H9 (cell line): Measurements from ENCODE around the gene OLA1. TPM values are rescaled to one million over a fixed set of nuclear protein-coding genes. Genes with fewer than 3 reads are reported as not detected.

ENCODE experiments used
- DNase-seq: peaks from one replicate; pipeline ENCODE4 v3.0.0-alpha.2; 2017
- H2AFZ ChIP-seq: one replicate; pipeline ENCODE4 v1.6.1; 2013; ENCODE audit warnings: mild to moderate bottlenecking, low read length, control low read depth, moderate library complexity
- H2AK5ac ChIP-seq: 2 replicates; pipeline ENCODE4 v1.6.1; 2013; ENCODE audit warnings: low read length, control low read depth, mixed read lengths; ENCODE audit not compliant: insufficient read length
- H2BK120ac ChIP-seq: one replicate; pipeline ENCODE4 v1.6.1; 2013; ENCODE audit warnings: low read depth, mild to moderate bottlenecking, low read length, control low read depth, inconsistent platforms; ENCODE audit not compliant: poor library complexity, severe bottlenecking
- H2BK12ac ChIP-seq: 2 replicates; pipeline ENCODE4 v1.6.1; 2013; ENCODE audit warnings: low read length, control low read depth, mixed read lengths, low read depth; ENCODE audit not compliant: insufficient read length
- H2BK15ac ChIP-seq: 2 replicates; pipeline ENCODE4 v1.6.1; 2013; ENCODE audit warnings: low read depth, low read length, control low read depth
- H2BK20ac ChIP-seq: one replicate; pipeline ENCODE4 v1.6.1; 2013; ENCODE audit warnings: low read depth, mild to moderate bottlenecking, low read length, control low read depth, inconsistent platforms; ENCODE audit not compliant: poor library complexity, severe bottlenecking
- H2BK5ac ChIP-seq: 2 replicates; pipeline ENCODE4 v1.6.1; 2013; ENCODE audit warnings: low read length, control low read depth, mixed read lengths; ENCODE audit not compliant: insufficient read length
- H3K14ac ChIP-seq: 2 replicates; pipeline ENCODE4 v1.6.1; 2013; ENCODE audit warnings: low read length, control low read depth; ENCODE audit not compliant: insufficient read depth
- H3K18ac ChIP-seq: 2 replicates; pipeline ENCODE4 v1.6.1; 2013; ENCODE audit warnings: low read depth, mild to moderate bottlenecking, mixed read lengths, low read length, control low read depth; ENCODE audit not compliant: insufficient read length
- H3K23ac ChIP-seq: 2 replicates; pipeline ENCODE4 v1.6.1; 2013; ENCODE audit warnings: low read length, control low read depth, mixed read lengths, low read depth; ENCODE audit not compliant: insufficient read length
- H3K23me2 ChIP-seq: 2 replicates; pipeline ENCODE4 v1.6.1; 2013; ENCODE audit warnings: low read depth, mild to moderate bottlenecking, mixed read lengths, low read length, control low read depth; ENCODE audit not compliant: insufficient read length, poor library complexity, severe bottlenecking
- H3K27ac ChIP-seq: 2 replicates; pipeline ENCODE4 v1.5.1; 2013; ENCODE audit warnings: low read length, control low read depth, mixed read lengths, low read depth; ENCODE audit not compliant: insufficient read length
- H3K27me3 ChIP-seq: 2 replicates; pipeline ENCODE4 v1.6.1; 2013; ENCODE audit warnings: low read length, control low read depth, inconsistent platforms; ENCODE audit not compliant: insufficient read depth
- H3K4ac ChIP-seq: 2 replicates; pipeline ENCODE4 v1.6.1; 2013; ENCODE audit warnings: low read depth, mild to moderate bottlenecking, control low read depth, inconsistent platforms, low read length, moderate library complexity
- H3K4me1 ChIP-seq: 2 replicates; pipeline ENCODE4 v1.6.1; 2013; ENCODE audit warnings: low read length, control low read depth, inconsistent platforms; ENCODE audit not compliant: insufficient read depth
- H3K4me2 ChIP-seq: 2 replicates; pipeline ENCODE4 v1.6.1; 2013; ENCODE audit warnings: low read length, control low read depth, mixed read lengths; ENCODE audit not compliant: insufficient read length, insufficient read depth
- H3K56ac ChIP-seq: 2 replicates; pipeline ENCODE4 v1.6.1; 2013; ENCODE audit warnings: low read depth, mild to moderate bottlenecking, mixed read lengths, low read length, control low read depth; ENCODE audit not compliant: insufficient read length
- H3K79me1 ChIP-seq: 2 replicates; pipeline ENCODE4 v1.6.1; 2013; ENCODE audit warnings: low read depth, mild to moderate bottlenecking, moderate library complexity, low read length, control low read depth, inconsistent platforms; ENCODE audit not compliant: insufficient read depth, poor library complexity, severe bottlenecking
- H3K79me2 ChIP-seq: 2 replicates; pipeline ENCODE4 v1.6.1; 2013; ENCODE audit warnings: low read length, control low read depth, inconsistent platforms; ENCODE audit not compliant: insufficient read depth
- H3K9ac ChIP-seq: 2 replicates; pipeline ENCODE4 v1.6.1; 2013; ENCODE audit warnings: low read length, control low read depth, mixed read lengths; ENCODE audit not compliant: insufficient read length; ENCODE audit errors: extremely low read depth
- H3K9me3 ChIP-seq: one replicate; pipeline ENCODE4 v1.6.1; 2013; ENCODE audit warnings: low read depth, low read length, inconsistent platforms; ENCODE audit not compliant: control insufficient read depth
- H3T11ph ChIP-seq: one replicate; pipeline ENCODE4 v1.6.1; 2013; ENCODE audit warnings: mild to moderate bottlenecking, low read length, control low read depth, inconsistent platforms
- H4K20me1 ChIP-seq: one replicate; pipeline ENCODE4 v1.6.1; 2013; ENCODE audit not compliant: control insufficient read depth, insufficient read length, insufficient read depth
- H4K5ac ChIP-seq: 2 replicates; pipeline ENCODE4 v1.6.1; 2013; ENCODE audit warnings: low read depth, mild to moderate bottlenecking, mixed read lengths, low read length, control low read depth; ENCODE audit not compliant: insufficient read length
- H4K8ac ChIP-seq: replicated peaks from 2 replicates; pipeline ENCODE4 v1.6.1; 2013; ENCODE audit warnings: low read length, control low read depth, mixed read lengths, low read depth; ENCODE audit not compliant: insufficient read length
- H4K91ac ChIP-seq: 2 replicates; pipeline ENCODE4 v1.6.1; 2013; ENCODE audit warnings: low read depth, mild to moderate bottlenecking, moderate library complexity, mixed read lengths, low read length, control low read depth; ENCODE audit not compliant: insufficient read length
- H3K27ac Mint-ChIP-seq, 3 experiments: 2 replicates in 2 of 3; 3 replicates in 1 of 3; pipeline ENCODE4 v1.8.0; 2020 to 2021; ENCODE audit warnings: mixed read lengths in 3 of 3, mild to moderate bottlenecking in 1 of 3, moderate library complexity in 1 of 3
- H3K27me3 Mint-ChIP-seq: 2 replicates; pipeline ENCODE4 v1.8.0; 2021; ENCODE audit warnings: low read depth, mild to moderate bottlenecking, moderate library complexity, mixed read lengths
- H3K36me3 Mint-ChIP-seq, 3 experiments: 2 replicates in 2 of 3; 3 replicates in 1 of 3; pipeline ENCODE4 v1.8.0; 2020 to 2021; ENCODE audit warnings: low read depth in 3 of 3, mixed read lengths in 3 of 3; ENCODE audit not compliant: insufficient read depth in 1 of 3
- H3K4me1 Mint-ChIP-seq, 2 experiments: 2 replicates each; pipeline ENCODE4 v1.8.0; 2020; ENCODE audit warnings: mixed read lengths in 2 of 2
- H3K4me3 Mint-ChIP-seq, 2 experiments: 2 replicates in 1 of 2; 3 replicates in 1 of 2; pipeline ENCODE4 v1.8.0; 2020 to 2021; ENCODE audit warnings: mild to moderate bottlenecking in 2 of 2, mixed read lengths in 2 of 2, moderate library complexity in 1 of 2
- H3K9me3 Mint-ChIP-seq, 2 experiments: 2 replicates in 1 of 2; 3 replicates in 1 of 2; pipeline ENCODE4 v1.8.0; 2020; ENCODE audit warnings: mild to moderate bottlenecking in 2 of 2, mixed read lengths in 2 of 2, moderate library complexity in 1 of 2
- CTCF ChIP-seq: fragments of 200-600 bp; sonication (generic); conservative IDR thresholded peaks from 3 replicates; pipeline ENCODE4 v1.8.0; 2021; ENCODE audit warnings: antibody characterized with exemption, mild to moderate bottlenecking
- WGBS: extraction: QIAGEN DNeasy Blood & Tissue Kit; methylation state at CpG from one replicate; pipeline ENCODE4 v1.1.7; 2013; ENCODE audit warnings: missing lambda C conversion rate, low lambda C conversion rate, mixed read lengths; ENCODE audit not compliant: insufficient read length; ENCODE audit errors: extremely low coverage; 5-methylcytosine and 5-hydroxymethylcytosine counted together
- total RNA-seq: library from RNA; stranded (reverse); gene quantifications from 2 replicates; pipeline ENCODE4 v1.2.1, GENCODE V29; 2021

Gene OLA1
- total RNA-seq, 1 experiment from 2014 or later = 133 TPM

GRCh38 chr2:174263997-174264396 is 15.7 kb upstream of the OLA1 start:
- H3K56ac ChIP-seq = no peak overlapping the region
- peaks cover 4% of the 10 kb centered on the region; the same call in 1 of the 2 replicates for H3K4me1 ChIP-seq
- H3K79me1 ChIP-seq = no peaks in the 10 kb centered on the region
- no peak overlapping the region for H3K23ac ChIP-seq
- H3K23me2 ChIP-seq = no peaks in the 10 kb centered on the region
- no peak overlapping the region for H2BK15ac ChIP-seq
- H3T11ph ChIP-seq = no peak overlapping the region
- H4K5ac ChIP-seq = no peak overlapping the region
- Mint-ChIP-seq H3K4me1 (peaks cover 30 to 34% of the 10 kb centered on the region in 2 experiments), H3K27me3 (no peaks in the 10 kb centered on the region; the same call in 1 of the 2 replicates), H3K9me3 (no peaks in the 10 kb centered on the region), H3K4me3 (no peak overlapping the region), H3K27ac (no peak overlapping the region), H3K36me3 (no peaks in the 10 kb centered on the region)
- no peak overlapping the region for H3K4me2 ChIP-seq
- no peaks in the 10 kb centered on the region for H3K27me3 ChIP-seq
- no peak for DNase-seq
- no CpG with 5 or more reads among the region's 3 CpGs for WGBS
- no peak overlapping the region for H3K4ac ChIP-seq
- no peaks in the 10 kb centered on the region for H3K9me3 ChIP-seq
- H4K91ac ChIP-seq = no peak overlapping the region
- H2AK5ac ChIP-seq = no peak overlapping the region
- H3K9ac ChIP-seq = no peak overlapping the region
- H4K8ac ChIP-seq = no peak overlapping the region
- H4K20me1 ChIP-seq = no peaks in the 10 kb centered on the region
- no peak for TF ChIP-seq CTCF
- H3K18ac ChIP-seq = no peak overlapping the region
- H3K79me2 ChIP-seq = no peaks in the 10 kb centered on the region
- no peak overlapping the region for H3K27ac ChIP-seq
- H2AFZ ChIP-seq = no peak overlapping the region
- no peak overlapping the region for H2BK20ac ChIP-seq
- H3K14ac ChIP-seq = no peak overlapping the region
- H2BK5ac ChIP-seq = no peak overlapping the region
- no peak overlapping the region for H2BK120ac ChIP-seq
- H2BK12ac ChIP-seq = no peak overlapping the region
